Caki2 (cell line): Measurements from ENCODE around the gene OR2J1. TPM values are rescaled to one million over a fixed set of nuclear protein-coding genes. Genes with fewer than 3 reads are reported as not detected.
"Not testable (repeated sequence)": the region's sequence is repeated elsewhere in the genome, so short reads cannot be mapped to it uniquely, and the experiment has no call there.

Source experiments
- DNase-seq: peaks from one replicate; pipeline ENCODE4 v3.0.0-alpha.2; 2015; ENCODE audit warnings: low read depth
- in situ Hi-C: cut with HindIII; loops from 2 replicates; pipeline ENCODE4 v1.10.0; 2016; ENCODE audit warnings: low sequenced_read_pairs, low pct_unique_long_range_greater_than_20kb, mixed read lengths
- total RNA-seq: library from RNA; depleted of rRNA; stranded (reverse); fragments of >200 nt; shearing (Covaris generic); gene quantifications from 2 replicates; pipeline ENCODE4 v1.2.3, GENCODE V29; 2014; ENCODE audit warnings: low replicate concordance; rRNA removed

The OR2J1 gene
- not detected in 2 replicates for total RNA-seq

GRCh38 chr6:29099190-29099589, at the start of gene OR2J1:
Gene OR2J1 (plus strand): TSS chr6:29099490. CDS start chr6:29100943, 1,453 bp downstream.
- in situ Hi-C loops, result no loop called here
- DNase-seq, result no peak

- no peak for DNase-seq
- in situ Hi-C loops, result no loop called here
Measured at GRCh38 chr6:29051680-29052079, 47.6 kb upstream of the OR2J1 start.

GRCh38 chr6:29071831-29072723, 27.2 kb upstream of the OR2J1 start:
- DNase-seq, result peak; percentile 12
- in situ Hi-C loops, result no loop called here

DNA sequence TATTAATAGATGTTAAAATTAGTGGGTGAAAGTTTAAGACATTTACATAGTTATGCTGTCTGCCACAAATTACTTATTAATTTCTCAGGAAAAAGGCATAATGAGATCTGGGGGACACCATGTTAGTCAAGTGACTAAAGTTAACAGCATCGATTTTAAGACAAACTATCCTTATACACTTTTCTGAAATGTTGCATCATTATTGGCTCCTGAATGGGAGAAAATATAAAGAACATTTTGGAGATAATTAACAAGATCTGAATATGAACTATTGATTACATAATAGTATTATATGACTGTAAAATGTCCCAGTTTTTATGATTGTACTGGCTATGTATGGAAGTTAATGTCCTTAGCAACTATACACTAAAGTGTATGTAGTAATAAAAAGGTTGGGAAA, 20.1 kb upstream of the OR2J1 start:
- no peak for DNase-seq
- in situ Hi-C loops, result no loop called here

- DNase-seq, result no peak
- in situ Hi-C loops, result no loop called here
Measured at GRCh38 chr6:29081312-29081711, 18.0 kb upstream of the OR2J1 start.

DNA sequence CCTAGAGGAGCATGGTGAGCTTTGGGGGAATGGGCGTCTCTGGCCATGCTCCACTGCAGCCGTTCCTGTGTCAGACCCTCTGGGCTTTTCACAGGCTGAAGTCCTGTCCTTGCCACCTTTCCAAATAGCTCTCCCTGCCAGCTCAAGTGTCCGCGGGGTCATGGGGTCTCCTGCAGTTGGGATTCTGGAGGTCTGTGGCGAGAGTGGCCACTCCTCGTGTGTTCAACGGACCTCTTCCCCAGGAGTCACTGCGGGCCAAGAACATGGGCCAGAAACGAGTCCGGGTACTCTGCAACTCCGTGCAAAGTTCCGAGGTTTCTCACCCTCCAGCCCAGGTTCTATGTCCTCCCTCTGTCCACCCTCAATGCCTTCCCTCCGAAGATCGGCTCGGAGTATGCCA, 16.8 kb upstream of the OR2J1 start:
- in situ Hi-C loops, result no loop called here

GRCh38 chr6:29087213-29087612, 12.1 kb upstream of the OR2J1 start, which contains the start of gene OR2B3:
Gene OR2B3 (minus strand): TSS chr6:29087313. CDS start chr6:29087248, 65 bp downstream.
- in situ Hi-C loops, result no loop called here
- no peak for DNase-seq

More for the DNA sequence above, 16.8 kb upstream of the OR2J1 start:
- DNase-seq, result no peak

GRCh38 chr6:29092957-29093356, 6.3 kb upstream of the OR2J1 start:
- in situ Hi-C loops, result no loop called here
- DNase-seq, result no peak

DNA sequence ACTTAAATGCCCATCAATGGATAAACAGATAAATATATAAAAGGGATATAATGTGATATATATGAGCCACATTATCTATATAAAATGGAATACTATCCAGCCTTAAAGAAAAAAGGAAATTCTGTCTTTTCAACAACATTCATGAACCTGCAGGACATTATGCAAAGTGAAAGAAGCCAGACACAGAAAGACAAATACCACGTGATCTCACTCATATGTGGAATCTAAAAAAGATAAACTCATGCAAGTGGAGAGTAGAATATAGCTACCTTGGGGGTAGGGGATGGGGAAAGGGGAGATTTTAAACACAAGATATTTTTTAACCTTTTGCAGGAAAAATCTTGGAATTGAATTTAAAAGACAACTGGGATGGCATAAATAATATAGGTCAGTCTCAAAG, 1.5 kb upstream of the OR2J1 start:
- DNase-seq, result no peak
- in situ Hi-C loops, result no loop called here

GRCh38 chr6:29107758-29108157, 8.5 kb downstream of the OR2J1 start, which contains the start of gene OR2J3:
Gene OR2J3 (plus strand): TSS chr6:29108058. CDS start chr6:29111891, 3,833 bp downstream.
- DNase-seq, result no peak
- in situ Hi-C loops, result no loop called here

DNA sequence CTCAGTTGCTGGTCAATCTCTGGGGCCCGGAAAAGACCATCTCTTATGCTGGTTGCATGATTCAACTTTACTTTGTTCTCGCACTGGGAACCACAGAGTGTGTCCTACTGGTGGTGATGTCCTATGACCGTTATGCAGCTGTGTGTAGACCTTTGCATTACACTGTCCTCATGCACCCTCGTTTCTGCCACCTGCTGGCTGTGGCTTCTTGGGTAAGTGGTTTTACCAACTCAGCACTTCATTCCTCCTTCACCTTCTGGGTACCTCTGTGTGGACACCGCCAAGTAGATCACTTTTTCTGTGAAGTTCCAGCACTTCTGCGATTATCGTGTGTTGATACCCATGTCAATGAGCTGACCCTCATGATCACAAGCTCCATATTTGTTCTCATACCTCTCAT, 12.8 kb downstream of the OR2J1 start:
- in situ Hi-C loops, result no loop called here
- DNase-seq, result no peak

GRCh38 chr6:29114964-29115363, 15.7 kb downstream of the OR2J1 start:
- DNase-seq, in situ Hi-C loops: not testable (repeated sequence)

- DNase-seq, result no peak
- in situ Hi-C loops, result no loop called here
Measured at GRCh38 chr6:29129326-29130012, 30.2 kb downstream of the OR2J1 start.

GRCh38 chr6:29130644-29131043, 31.4 kb downstream of the OR2J1 start:
- no peak for DNase-seq
- in situ Hi-C loops, result no loop called here

- in situ Hi-C loops, result no loop called here
- DNase-seq, result no peak
Measured at GRCh38 chr6:29131691-29132090, 32.4 kb downstream of the OR2J1 start.

DNA sequence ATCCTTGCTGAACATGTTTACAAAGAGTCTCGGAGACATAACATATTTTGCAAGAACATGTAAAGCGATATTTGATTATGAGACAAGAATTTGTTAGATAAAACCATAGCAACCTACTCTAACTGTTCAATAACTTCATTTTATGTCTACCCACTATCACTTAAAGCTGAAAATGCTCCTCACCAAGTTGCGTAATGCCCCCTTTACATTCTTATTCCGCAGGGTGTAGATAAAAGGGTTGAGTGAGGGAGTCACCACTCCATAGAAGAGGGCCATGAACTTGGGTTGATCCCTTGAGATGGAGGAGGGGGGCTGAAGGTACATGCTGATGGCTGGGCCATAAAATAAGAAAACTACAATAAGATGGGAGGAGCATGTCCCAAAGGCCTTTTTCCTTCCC, 38.4 kb downstream of the OR2J1 start:
- in situ Hi-C loops, result no loop called here

GRCh38 chr6:29141606-29142005, 42.3 kb downstream of the OR2J1 start:
- no peak for DNase-seq
- in situ Hi-C loops, result no loop called here

More for the DNA sequence above, 38.4 kb downstream of the OR2J1 start:
- no peak for DNase-seq

DNA sequence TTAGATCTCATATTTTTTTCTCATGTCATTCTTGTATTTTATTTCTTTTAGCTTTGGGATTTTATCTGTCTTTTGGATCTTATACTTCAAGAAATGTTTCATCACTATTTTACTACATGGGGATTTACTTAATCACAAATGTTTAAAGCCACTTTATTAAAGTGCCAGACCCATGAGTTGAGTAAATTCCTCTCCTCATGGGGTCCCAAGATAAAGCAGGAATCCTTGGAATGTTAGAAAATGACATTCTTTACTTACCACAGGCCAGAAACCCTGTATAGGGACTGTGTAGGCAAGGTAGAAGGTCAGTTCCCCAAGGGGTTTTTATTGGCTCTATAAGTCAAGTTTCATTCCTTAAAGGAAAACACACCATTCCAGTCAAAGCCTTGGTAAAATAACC, 43.0 kb downstream of the OR2J1 start:
- DNase-seq, result no peak
- in situ Hi-C loops, result no loop called here

GRCh38 chr6:29146179-29146578, 46.9 kb downstream of the OR2J1 start:
- no peak for DNase-seq
- in situ Hi-C loops, result no loop called here
